PC-3 (cell line): ENCODE data around the gene CRIM1. TPM values are rescaled to one million over a fixed set of nuclear protein-coding genes. Genes with fewer than 3 reads are reported as not detected.

Experiments used
- ATAC-seq: fragments of 200-7000 bp; cut with Tn5 transposase; 2 replicates; pipeline ENCODE4 v1.9.1; 2020; ENCODE audit warnings: mild to moderate bottlenecking, moderate library complexity
- BruUV-seq: library from RNA; stranded (reverse); fragments of 400-500 nt; replicated peaks from 2 replicates; lab custom pipeline; 2021; lab: Mats Ljungman, UMichigan
- CTCF ChIA-PET: fragments of 300-600 bp; sonication (Branson Sonifier 250); formaldehyde crosslinking; loops from one replicate; lab custom pipeline; 2022; ENCODE audit warnings: antibody characterized with exemption; lab: Charles Lee
- POLR2A ChIA-PET: fragments of 300-600 bp; sonication (Branson Sonifier 250); formaldehyde crosslinking; loops from one replicate; lab custom pipeline; 2022; ENCODE audit warnings: antibody characterized with exemption; ENCODE audit not compliant: unreplicated experiment; lab: Charles Lee
- DNase-seq: peaks from one replicate; pipeline ENCODE4 v3.0.0-alpha.2; 2015
- H2AFZ ChIP-seq: fragments of 300-600 bp; sonication (generic); 2 replicates; pipeline ENCODE4 v1.6.0; 2016; ENCODE audit warnings: antibody characterized with exemption, low read length
- H3F3A ChIP-seq: fragments of 300-600 bp; sonication (generic); one replicate; pipeline ENCODE4 v1.6.0; 2017; ENCODE audit warnings: antibody characterized with exemption, low read length, control low read depth, mild to moderate bottlenecking; ENCODE audit not compliant: unreplicated experiment
- H3K27ac ChIP-seq: fragments of 300-600 bp; sonication (generic); 2 replicates; pipeline ENCODE4 v1.5.1; 2016; ENCODE audit warnings: mild to moderate bottlenecking, low read length
- H3K27me3 ChIP-seq: fragments of 300-600 bp; sonication (generic); 2 replicates; pipeline ENCODE4 v1.6.1; 2016; ENCODE audit warnings: low read length, mixed read lengths
- H3K36me3 ChIP-seq: fragments of 300-600 bp; sonication (generic); 2 replicates; pipeline ENCODE4 v1.6.1; 2016; ENCODE audit warnings: low read depth, mixed run types, low read length, mixed read lengths
- H3K4me1 ChIP-seq: fragments of 300-600 bp; sonication (generic); 2 replicates; pipeline ENCODE4 v1.5.1; 2016; ENCODE audit warnings: low read length; ENCODE audit not compliant: insufficient read depth
- H3K4me2 ChIP-seq: fragments of 300-600 bp; sonication (generic); 2 replicates; pipeline ENCODE4 v1.6.0; 2016; ENCODE audit warnings: low read length
- H3K4me3 ChIP-seq: fragments of 300-600 bp; sonication (generic); 2 replicates; pipeline ENCODE4 v1.5.1; 2016; ENCODE audit warnings: mild to moderate bottlenecking, low read length, mixed read lengths
- H3K79me2 ChIP-seq: fragments of 300-600 bp; sonication (generic); 2 replicates; pipeline ENCODE4 v1.6.1; 2017; ENCODE audit warnings: low read length, mixed read lengths
- H3K9ac ChIP-seq: fragments of 300-600 bp; sonication (generic); 2 replicates; pipeline ENCODE4 v1.6.0; 2016; ENCODE audit warnings: mild to moderate bottlenecking, low read length
- H3K9me2 ChIP-seq: fragments of 300-600 bp; sonication (generic); replicated peaks from 2 replicates; pipeline ENCODE4 v1.6.1; 2016; ENCODE audit warnings: mixed run types, low read length, mixed read lengths
- H3K9me3 ChIP-seq: fragments of 300-600 bp; sonication (generic); 2 replicates; pipeline ENCODE4 v1.6.1; 2016; ENCODE audit warnings: low read length, mixed read lengths
- H4K20me1 ChIP-seq: fragments of 300-600 bp; sonication (generic); 2 replicates; pipeline ENCODE4 v1.6.1; 2016; ENCODE audit warnings: low read length, mixed read lengths
- CTCF ChIP-seq: fragments of 300-600 bp; sonication (generic); conservative IDR thresholded peaks from 2 replicates; pipeline ENCODE4 v1.5.1; 2017; ENCODE audit warnings: antibody characterized with exemption, low read depth, mild to moderate bottlenecking, low read length
- EZH2 ChIP-seq: fragments of 300-600 bp; sonication (generic); IDR thresholded peaks from one replicate; pipeline ENCODE4 v1.6.1; 2017; ENCODE audit warnings: antibody characterized with exemption, mild to moderate bottlenecking, low read length; ENCODE audit not compliant: unreplicated experiment
- EZH2phosphoT487 ChIP-seq: fragments of 300-600 bp; sonication (generic); IDR thresholded peaks from 2 replicates; pipeline ENCODE4 v1.6.1; 2018; ENCODE audit warnings: mild to moderate bottlenecking, antibody characterized with exemption, low read length, borderline replicate concordance
- intact Hi-C: fragments of 100-400 bp; cut with micrococcal nuclease; formaldehyde crosslinking; loops from 2 replicates; pipeline ENCODE4 v1.9.0; 2023
- total RNA-seq: library from RNA; depleted of rRNA; stranded (reverse); fragments of >200 nt; gene quantifications from 2 replicates; pipeline ENCODE4 v1.2.3, GENCODE V29; 2014

The CRIM1 gene
- total RNA-seq, 1 experiment from 2014 or later = 70.7 TPM

DNA sequence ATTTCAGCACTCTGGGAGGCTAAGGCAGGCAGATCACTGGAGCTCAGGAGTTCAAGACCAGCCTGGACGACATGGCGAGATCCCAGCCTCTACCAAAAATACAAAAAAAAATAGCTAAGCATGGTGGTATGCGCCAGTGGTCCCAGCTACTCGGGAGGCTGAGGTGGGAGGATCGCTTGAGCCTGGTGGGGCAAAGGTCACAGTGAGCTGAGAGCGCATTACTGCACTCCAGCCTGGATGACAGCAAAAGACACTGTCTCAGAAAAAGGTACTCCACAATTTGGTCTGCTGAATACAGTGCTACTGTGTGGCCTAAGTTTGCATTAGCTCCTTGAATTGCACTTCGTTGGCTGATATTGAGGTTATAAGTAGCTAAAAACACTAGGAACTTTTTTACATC lies 144.5 kb downstream of the CRIM1 start:
- no peak overlapping the region for H3K9ac ChIP-seq
- peaks cover 35% of the 10 kb centered on the region for H3K36me3 ChIP-seq
- no peak overlapping the region for H2AFZ ChIP-seq
- no peak for DNase-seq
- no peak overlapping the region for H3K4me3 ChIP-seq
- POLR2A ChIA-PET = interaction anchor here (0.5 kb wide), 1 partner anchor 12 kb away, joined by 3 read pairs; no protein-coding TSS in a partner anchor
- TSS peak; percentile 8 for BruUV-seq
- H3K9me3 ChIP-seq = no peaks in the 10 kb centered on the region
- no peak for ATAC-seq
- H3K79me2 ChIP-seq = no peaks in the 10 kb centered on the region
- TF ChIP-seq EZH2phosphoT487 (no peak), EZH2 (no peak), CTCF (no peak)
- peaks cover 16% of the 10 kb centered on the region for H3K4me1 ChIP-seq
- CTCF ChIA-PET = no interaction called here
- intact Hi-C loops = no loop called here
- no peaks in the 10 kb centered on the region for H4K20me1 ChIP-seq
- no peaks in the 10 kb centered on the region for H3F3A ChIP-seq
- H3K9me2 ChIP-seq = no peaks in the 10 kb centered on the region
- no peaks in the 10 kb centered on the region for H3K27me3 ChIP-seq
- H3K4me2 ChIP-seq = no peak overlapping the region
- H3K27ac ChIP-seq = no peak overlapping the region

GRCh38 chr2:36502081-36502480 lies 146.5 kb downstream of the CRIM1 start:
- H3K79me2 ChIP-seq = no peaks in the 10 kb centered on the region
- H3K9me2 ChIP-seq = no peaks in the 10 kb centered on the region
- no peak for TF ChIP-seq EZH2
- no peak for TF ChIP-seq CTCF
- no peak for TF ChIP-seq EZH2phosphoT487
- DNase-seq = no peak
- CTCF ChIA-PET = interaction anchor here (0.5 kb wide), 1 partner anchor 43 kb away, joined by 3 read pairs; no protein-coding TSS in a partner anchor
- no peaks in the 10 kb centered on the region for H3K9me3 ChIP-seq
- no peak overlapping the region for H3K9ac ChIP-seq
- H3K27ac ChIP-seq = no peak overlapping the region
- POLR2A ChIA-PET = no interaction called here
- no peak for ATAC-seq
- peaks cover 27% of the 10 kb centered on the region for H3K4me1 ChIP-seq
- no peak overlapping the region for H2AFZ ChIP-seq
- intact Hi-C loops = no loop called here
- no peak overlapping the region for H3K4me2 ChIP-seq
- peaks cover 39% of the 10 kb centered on the region for H3K36me3 ChIP-seq
- no peaks in the 10 kb centered on the region for H4K20me1 ChIP-seq
- no peak overlapping the region for H3K4me3 ChIP-seq
- no peaks in the 10 kb centered on the region for H3K27me3 ChIP-seq
- H3F3A ChIP-seq = no peaks in the 10 kb centered on the region
- no TSS peak for BruUV-seq

GRCh38 chr2:36507408-36507812 lies 151.8 kb downstream of the CRIM1 start:
- H3K9ac ChIP-seq = no peak overlapping the region
- no peak overlapping the region for H2AFZ ChIP-seq
- intact Hi-C loops = loop anchor here (1.0 kb wide), 1 partner anchor 155 kb away; no protein-coding TSS in a partner anchor
- peaks cover 30% of the 10 kb centered on the region for H3K4me1 ChIP-seq
- no peak overlapping the region for H3K4me2 ChIP-seq
- BruUV-seq = no TSS peak
- TF ChIP-seq CTCF = peak; percentile 95
- no peak for TF ChIP-seq EZH2
- no peak for TF ChIP-seq EZH2phosphoT487
- DNase-seq (peak; percentile 78), ATAC-seq (peak; percentile 72)
- no peaks in the 10 kb centered on the region for H3K9me2 ChIP-seq
- H4K20me1 ChIP-seq = no peaks in the 10 kb centered on the region
- H3K36me3 ChIP-seq = peaks cover 22% of the 10 kb centered on the region
- CTCF ChIA-PET = interaction anchor here (0.6 to 1.6 kb wide), 4 partner anchors 48 to 193 kb away, joined by 3 to 6 read pairs (median 4); no protein-coding TSS in a partner anchor
- H3K27ac ChIP-seq = no peak overlapping the region
- H3K9me3 ChIP-seq = no peaks in the 10 kb centered on the region
- no peaks in the 10 kb centered on the region for H3K27me3 ChIP-seq
- no peak overlapping the region for H3K4me3 ChIP-seq
- no peaks in the 10 kb centered on the region for H3K79me2 ChIP-seq
- POLR2A ChIA-PET = no interaction called here
- no peaks in the 10 kb centered on the region for H3F3A ChIP-seq
